SK-N-MC (cell line): ENCODE data around the gene TTLL11.

Experiments
- EZH2 ChIP-seq: fragments of 200-600 bp; sonication (generic); IDR thresholded peaks from one replicate; pipeline ENCODE4 v1.6.1; 2017; ENCODE audit warnings: antibody characterized with exemption
- POLR2AphosphoS5 ChIP-seq: IDR thresholded peaks from 2 replicates; pipeline ENCODE4 v1.6.1; 2012; ENCODE audit warnings: mild to moderate bottlenecking, low read depth, low read length, borderline replicate concordance

DNA sequence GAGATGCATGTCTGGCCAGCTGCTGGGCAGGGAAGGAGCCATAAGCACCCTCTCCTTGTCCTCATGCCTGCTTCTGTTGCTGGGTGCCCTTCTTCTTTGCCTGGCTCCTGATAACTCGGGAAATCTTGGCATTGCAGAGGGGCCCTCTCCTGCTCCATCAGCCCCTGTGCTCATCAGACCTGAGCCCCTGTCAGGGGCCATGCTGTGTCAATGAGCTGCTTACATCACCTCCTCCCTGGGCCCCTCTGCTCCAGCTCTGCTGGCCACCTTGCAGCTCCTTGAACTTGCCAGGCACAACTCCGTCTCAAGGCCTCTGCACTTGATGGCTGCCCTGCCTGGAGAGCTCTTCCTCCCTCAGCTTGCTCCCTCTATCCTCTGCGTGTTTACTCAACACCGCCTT lies 194.3 kb downstream of the TTLL11 start:
- TF ChIP-seq EZH2 (no peak), POLR2AphosphoS5 (no peak)
